Sciatic nerve (tissue), 2 donors: Measurements from ENCODE around the gene CHST11. TPM values are rescaled to one million over a fixed set of nuclear protein-coding genes. Genes with fewer than 3 reads are reported as not detected.

Experiments
- ATAC-seq: fragments of 200-7000 bp; cut with Tn5 transposase; one replicate; pipeline ENCODE4 v1.9.1; 2020; ENCODE audit warnings: mild to moderate bottlenecking, moderate library complexity
- DNase-seq: peaks from one replicate; pipeline ENCODE4 v3.0.0-alpha.2; 2020; ENCODE audit warnings: low spot score
- intact Hi-C: fragments of 100-400 bp; cut with DNase I; formaldehyde crosslinking; loops from one replicate; pipeline ENCODE4 v1.14.2; 2022
- total RNA-seq: library from RNA; stranded (reverse); fragmentation: NEBNext Ultra II Directional; extraction: Animal tissue kit (Norgen Biotek cat#: 25700); gene quantifications from one replicate; pipeline ENCODE4 v1.2.1, GENCODE V29; 2021
- donor health status: DM: no; HTN: no; CAD: no.
- donor health status: DM: no; HTN: no; CAD: no.

The CHST11 gene
- total RNA-seq = 19.2 TPM

DNA sequence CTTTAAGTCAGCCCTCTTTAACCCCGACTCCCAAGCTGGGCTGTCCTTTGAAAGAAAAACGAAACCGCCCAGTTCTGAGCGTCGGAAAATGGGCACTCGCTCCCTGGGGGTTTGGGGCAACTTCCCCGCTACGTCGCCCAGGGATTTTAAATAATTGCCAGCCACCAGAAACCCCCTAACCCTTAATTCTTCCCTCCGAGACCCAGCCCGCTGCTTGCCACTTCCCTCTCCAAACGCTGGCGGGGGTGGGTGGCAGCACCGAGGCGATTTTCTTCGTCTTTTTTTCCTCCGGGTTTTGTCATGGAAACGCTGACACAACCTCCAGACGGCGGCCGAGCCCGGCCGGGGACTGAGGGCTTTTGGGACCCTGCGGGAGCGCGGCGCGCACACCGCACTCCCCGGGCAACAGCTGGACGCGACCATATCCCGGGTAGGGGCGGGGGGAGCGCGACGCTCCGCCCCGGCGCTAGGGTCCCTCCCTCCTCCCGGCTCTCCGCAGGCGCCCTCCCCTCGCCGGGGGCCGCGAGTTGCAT is at the start of gene CHST11:
Gene CHST11 (plus strand): TSS at position 532 of the 533 bp plus-strand sequence.
- intact Hi-C loops = no loop called here
- ATAC-seq (peak; percentile 95), DNase-seq (peak; percentile 86)

DNA sequence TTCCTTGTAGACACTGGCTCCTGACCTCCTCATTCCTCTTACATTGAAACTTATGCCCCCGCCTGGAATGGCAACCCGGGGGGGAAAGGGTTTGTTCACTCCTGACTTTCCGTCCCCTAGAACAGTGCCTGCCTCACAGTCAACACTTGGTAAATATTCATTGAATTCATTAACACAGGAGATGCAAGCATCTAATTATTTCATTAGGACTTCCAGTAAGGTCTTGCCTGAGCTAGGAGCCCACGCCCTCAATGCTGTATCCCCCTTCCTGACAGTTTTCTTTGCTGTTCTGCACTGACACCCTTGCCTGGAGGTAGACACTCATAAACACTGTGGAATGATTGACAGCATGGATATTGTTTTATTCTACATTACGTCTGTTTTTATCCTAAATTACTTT is 49.3 kb upstream of the CHST11 start:
- intact Hi-C loops = no loop called here
- no peak for ATAC-seq
- DNase-seq = no peak

DNA sequence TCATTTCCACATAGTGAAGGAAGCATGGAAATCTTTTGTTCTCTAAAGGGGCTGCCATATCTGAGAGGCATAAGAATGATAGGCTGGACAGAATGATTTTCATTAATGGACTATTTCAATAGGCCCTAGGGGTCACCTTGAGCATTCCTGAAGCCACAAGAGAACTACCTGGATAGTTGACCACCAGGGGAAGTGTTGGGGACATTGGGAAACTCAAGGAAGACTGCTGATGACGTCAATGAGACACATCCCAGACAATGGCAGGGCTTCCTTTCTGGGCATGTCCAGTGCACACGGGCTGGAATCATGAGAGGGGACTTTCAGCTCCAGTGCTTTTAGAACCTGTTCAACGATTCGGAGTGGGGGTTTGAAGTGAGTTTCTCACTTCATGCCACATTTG is 48.8 kb upstream of the CHST11 start:
- DNase-seq = no peak
- ATAC-seq = no peak
- intact Hi-C loops = no loop called here

- DNase-seq (no peak), ATAC-seq (no peak)
- intact Hi-C loops = no loop called here
Observed at GRCh38 chr12:104410326-104410725, 46.4 kb upstream of the CHST11 start.

DNA sequence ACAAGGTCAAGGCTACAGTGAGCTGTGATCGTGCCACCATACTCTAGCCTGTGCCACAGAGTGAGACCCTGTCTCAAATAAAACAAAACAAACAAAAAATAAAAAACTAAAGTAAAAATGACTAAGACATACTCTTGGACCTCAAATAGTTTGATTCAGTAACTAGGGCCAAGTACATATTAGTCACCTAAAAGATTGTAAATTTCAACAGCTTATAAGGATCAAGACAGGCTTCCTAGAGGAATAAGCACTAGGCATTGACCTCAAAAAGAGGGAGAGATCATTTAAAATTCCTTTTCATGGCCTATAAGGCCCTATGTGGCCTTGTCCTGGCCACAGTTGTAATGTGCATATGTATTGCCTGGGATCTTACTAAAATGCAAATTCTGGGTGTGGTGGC is 46.0 kb upstream of the CHST11 start:
- intact Hi-C loops = no loop called here
- DNase-seq (no peak), ATAC-seq (no peak)

DNA sequence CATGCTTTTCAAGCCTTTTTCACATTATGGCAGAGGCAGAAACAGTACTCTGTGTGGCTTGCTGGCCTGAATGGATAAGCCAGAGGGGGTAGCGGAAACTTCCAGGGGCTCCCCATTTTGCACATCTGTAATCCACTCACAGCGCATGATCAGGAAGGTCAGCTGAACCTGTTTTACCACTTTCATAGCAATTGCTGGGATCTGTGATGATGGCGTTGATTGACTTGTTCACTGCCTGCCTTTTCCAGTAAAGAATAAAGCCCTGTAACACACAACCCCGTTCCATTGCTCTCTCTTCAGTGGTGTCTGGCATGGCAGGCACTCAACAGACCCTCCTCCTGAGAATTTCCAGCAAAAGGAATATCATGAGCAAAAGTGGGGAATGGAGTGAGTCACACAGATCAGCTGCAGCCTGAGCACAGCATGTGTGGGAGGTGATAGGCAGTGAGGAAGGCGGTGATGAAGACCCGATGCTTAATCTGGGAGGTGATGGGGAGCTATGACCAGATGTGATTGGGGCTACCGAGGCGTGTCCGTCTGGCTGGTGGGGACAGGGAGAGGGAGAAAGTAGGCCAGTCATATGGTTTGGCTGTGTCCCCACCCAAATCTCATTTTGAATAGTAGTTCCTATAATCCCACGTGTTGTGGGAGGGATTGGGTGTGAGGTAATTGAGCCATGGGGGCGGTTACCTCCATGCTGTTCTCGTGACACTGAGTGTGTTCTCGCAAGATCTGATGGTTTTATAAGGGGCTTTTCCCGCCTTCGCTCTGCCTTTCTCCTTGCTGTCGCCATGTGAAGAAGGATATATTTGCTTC is 44.7 kb upstream of the CHST11 start:
- ATAC-seq = no peak
- DNase-seq = no peak
- intact Hi-C loops = no loop called here

- no peak for ATAC-seq
- no peak for DNase-seq
- intact Hi-C loops = no loop called here
Observed at GRCh38 chr12:104412681-104413080, 44.1 kb upstream of the CHST11 start.

GRCh38 chr12:104413330-104413729 is 43.4 kb upstream of the CHST11 start:
- ATAC-seq = no peak
- no peak for DNase-seq

DNA sequence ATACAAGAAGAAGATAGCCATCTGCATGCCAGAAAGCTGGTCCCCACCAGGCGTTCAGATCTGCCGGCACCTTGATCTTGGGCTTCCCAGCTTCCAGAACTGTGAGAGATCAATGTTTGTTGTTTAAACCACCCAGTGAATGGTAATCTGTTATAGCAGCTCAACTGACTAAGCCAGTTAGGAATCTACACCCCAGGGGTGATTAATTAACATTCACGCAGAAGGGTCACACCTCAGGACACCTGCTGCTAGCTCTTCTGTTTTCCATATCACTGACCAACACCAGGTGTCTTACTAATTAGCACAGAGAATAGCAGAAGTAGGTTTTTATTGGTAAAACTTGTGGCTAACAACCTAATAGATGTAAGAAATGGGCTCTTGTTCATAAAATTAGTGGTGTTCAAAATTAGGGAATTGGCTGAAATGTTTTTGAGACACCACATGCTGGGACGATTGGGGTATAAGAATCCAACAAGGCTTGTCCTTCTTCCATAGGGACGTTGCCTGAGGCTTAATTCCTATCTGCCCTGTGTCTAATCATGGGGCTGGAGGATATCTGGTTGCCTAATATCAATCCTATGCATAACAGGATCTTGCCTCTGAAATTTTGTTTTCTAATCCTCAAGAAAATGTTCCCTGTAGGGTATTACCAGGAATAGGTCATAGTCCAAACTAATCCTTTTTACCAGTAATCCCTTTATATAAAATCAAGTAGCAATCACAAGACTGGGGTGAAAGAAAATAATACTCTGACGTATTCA is 42.0 kb upstream of the CHST11 start:
- intact Hi-C loops = no loop called here
- DNase-seq = no peak
- no peak for ATAC-seq

More at GRCh38 chr12:104413330-104413729, 43.4 kb upstream of the CHST11 start:
- intact Hi-C loops = no loop called here

- intact Hi-C loops = no loop called here
- no peak for ATAC-seq
Observed at GRCh38 chr12:104415342-104415980, 41.3 kb upstream of the CHST11 start.

GRCh38 chr12:104416136-104416535 is 40.6 kb upstream of the CHST11 start:
- ATAC-seq = no peak
- intact Hi-C loops = no loop called here
- DNase-seq = no peak

More at GRCh38 chr12:104415342-104415980, 41.3 kb upstream of the CHST11 start:
- DNase-seq = no peak

GRCh38 chr12:104416585-104416984 is 40.2 kb upstream of the CHST11 start:
- ATAC-seq (no peak), DNase-seq (no peak)
- intact Hi-C loops = no loop called here

- DNase-seq = no peak
- no peak for ATAC-seq
- intact Hi-C loops = no loop called here
Observed at GRCh38 chr12:104419717-104420116, 37.0 kb upstream of the CHST11 start.

GRCh38 chr12:104420868-104421267 is 35.9 kb upstream of the CHST11 start:
- intact Hi-C loops = no loop called here
- no peak for DNase-seq
- ATAC-seq = no peak

GRCh38 chr12:104421343-104421742 is 35.4 kb upstream of the CHST11 start:
- intact Hi-C loops = no loop called here
- DNase-seq = no peak
- ATAC-seq = no peak

GRCh38 chr12:104422441-104422840 is 34.3 kb upstream of the CHST11 start:
- DNase-seq (no peak), ATAC-seq (no peak)
- intact Hi-C loops = no loop called here

GRCh38 chr12:104423273-104423672 is 33.5 kb upstream of the CHST11 start:
- intact Hi-C loops = no loop called here
- ATAC-seq = no peak
- DNase-seq = no peak

DNA sequence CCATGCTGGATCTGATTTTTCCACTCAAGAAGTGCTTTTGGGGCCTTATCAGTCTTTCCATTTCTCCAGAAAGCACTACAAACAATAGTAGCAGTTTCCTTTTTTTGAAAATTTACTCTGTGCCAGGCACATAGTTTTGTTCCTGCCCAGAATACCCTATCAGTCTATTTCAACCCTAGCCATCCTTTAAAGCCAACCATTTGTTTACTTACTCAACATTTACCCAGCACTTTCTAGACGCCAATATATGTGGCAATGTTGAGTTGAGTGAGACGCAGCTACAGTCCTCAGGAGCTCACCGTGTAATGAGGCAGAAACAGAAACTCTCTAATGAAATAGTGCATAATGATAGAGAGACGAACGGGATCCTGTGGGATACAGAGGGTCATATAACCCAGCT is 32.9 kb upstream of the CHST11 start:
- ATAC-seq = no peak
- intact Hi-C loops = no loop called here
- DNase-seq = no peak

DNA sequence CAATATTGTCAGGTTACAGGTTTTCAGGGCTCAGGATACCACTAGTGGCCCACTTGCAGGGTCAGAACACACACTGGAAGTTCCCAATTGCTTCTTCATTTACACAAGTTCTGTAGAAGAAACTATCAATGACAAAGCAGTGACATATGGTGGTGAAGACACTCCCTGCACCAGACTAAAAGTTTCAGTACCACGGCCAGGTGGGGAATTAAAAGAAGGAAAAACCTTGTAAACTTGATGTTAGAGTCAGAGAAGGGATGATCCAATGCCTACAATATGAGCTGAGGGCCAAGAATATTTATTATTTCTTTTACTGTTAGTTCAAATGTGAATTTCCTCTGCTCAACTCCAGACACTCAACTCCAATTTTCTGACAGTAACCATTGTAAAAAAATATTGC is 31.8 kb upstream of the CHST11 start:
- ATAC-seq (no peak), DNase-seq (no peak)
- intact Hi-C loops = no loop called here

- intact Hi-C loops = no loop called here
- no peak for DNase-seq
- ATAC-seq = no peak
Observed at GRCh38 chr12:104425614-104426013, 31.1 kb upstream of the CHST11 start.
